Loucy (cell line): ENCODE measurements around the gene SLC9A3.

Source experiments
- H2AFZ ChIP-seq: fragments of 200-600 bp; sonication (generic); 2 replicates; pipeline ENCODE4 v1.6.0; 2016; ENCODE audit warnings: antibody characterized with exemption, mild to moderate bottlenecking, low read length, moderate library complexity
- H3F3A ChIP-seq: fragments of 200-600 bp; 2 replicates; pipeline ENCODE4 v1.6.0; 2016; ENCODE audit warnings: antibody characterized with exemption, low read depth, mild to moderate bottlenecking
- H3K27me3 ChIP-seq: fragments of 200-600 bp; sonication (generic); 2 replicates; pipeline ENCODE4 v1.6.1; 2014; ENCODE audit warnings: low read length, mild to moderate bottlenecking; ENCODE audit not compliant: insufficient read depth, poor library complexity, severe bottlenecking
- H3K36me3 ChIP-seq: fragments of 200-600 bp; sonication (generic); 2 replicates; pipeline ENCODE4 v1.6.1; 2016; ENCODE audit warnings: low read length; ENCODE audit not compliant: insufficient read depth
- H3K4me1 ChIP-seq: fragments of 200-600 bp; sonication (generic); 2 replicates; pipeline ENCODE4 v1.5.1; 2014; ENCODE audit warnings: low read length, mild to moderate bottlenecking; ENCODE audit not compliant: insufficient read depth, poor library complexity, severe bottlenecking
- H3K4me2 ChIP-seq: fragments of 200-600 bp; sonication (generic); 2 replicates; pipeline ENCODE4 v1.6.0; 2014; ENCODE audit warnings: antibody characterized with exemption, low read length, low read depth, mild to moderate bottlenecking; ENCODE audit not compliant: poor library complexity, severe bottlenecking
- H3K4me3 ChIP-seq: fragments of 200-600 bp; sonication (generic); 2 replicates; pipeline ENCODE4 v1.5.1; 2014; ENCODE audit warnings: low read length, mild to moderate bottlenecking, mixed read lengths; ENCODE audit not compliant: poor library complexity, severe bottlenecking
- H3K79me2 ChIP-seq: fragments of 200-600 bp; sonication (generic); 2 replicates; pipeline ENCODE4 v1.6.1; 2014; ENCODE audit warnings: low read length; ENCODE audit not compliant: insufficient read depth
- H3K9ac ChIP-seq: fragments of 200-600 bp; sonication (generic); 2 replicates; pipeline ENCODE4 v1.6.0; 2014; ENCODE audit warnings: mild to moderate bottlenecking, low read depth, low read length, moderate library complexity; ENCODE audit not compliant: poor library complexity, severe bottlenecking
- H3K9me2 ChIP-seq: fragments of 200-600 bp; sonication (generic); replicated peaks from 2 replicates; pipeline ENCODE4 v1.6.1; 2016; ENCODE audit warnings: low read depth, low read length, mixed read lengths
- H3K9me3 ChIP-seq: fragments of 200-600 bp; sonication (generic); 2 replicates; pipeline ENCODE4 v1.6.1; 2014; ENCODE audit warnings: mild to moderate bottlenecking, antibody characterized with exemption, low read length, low read depth; ENCODE audit not compliant: insufficient read depth
- H4K20me1 ChIP-seq: fragments of 200-600 bp; sonication (generic); 2 replicates; pipeline ENCODE4 v1.6.0; 2014; ENCODE audit warnings: antibody characterized with exemption, low read length, mild to moderate bottlenecking; ENCODE audit not compliant: insufficient read depth, poor library complexity, severe bottlenecking
- EZH2phosphoT487 ChIP-seq: fragments of 200-600 bp; IDR thresholded peaks from 2 replicates; pipeline ENCODE4 v1.6.1; 2018; ENCODE audit warnings: antibody characterized with exemption, mild to moderate bottlenecking, moderate library complexity, borderline replicate concordance
- TF ChIP-seq, protein P1 (sequence below): fragments of 200-600 bp; sonication (generic); conservative IDR thresholded peaks from 2 replicates; pipeline ENCODE4 v1.5.1; 2014; ENCODE audit warnings: mild to moderate bottlenecking, antibody characterized with exemption, low read length

SLC9A3 gene

DNA sequence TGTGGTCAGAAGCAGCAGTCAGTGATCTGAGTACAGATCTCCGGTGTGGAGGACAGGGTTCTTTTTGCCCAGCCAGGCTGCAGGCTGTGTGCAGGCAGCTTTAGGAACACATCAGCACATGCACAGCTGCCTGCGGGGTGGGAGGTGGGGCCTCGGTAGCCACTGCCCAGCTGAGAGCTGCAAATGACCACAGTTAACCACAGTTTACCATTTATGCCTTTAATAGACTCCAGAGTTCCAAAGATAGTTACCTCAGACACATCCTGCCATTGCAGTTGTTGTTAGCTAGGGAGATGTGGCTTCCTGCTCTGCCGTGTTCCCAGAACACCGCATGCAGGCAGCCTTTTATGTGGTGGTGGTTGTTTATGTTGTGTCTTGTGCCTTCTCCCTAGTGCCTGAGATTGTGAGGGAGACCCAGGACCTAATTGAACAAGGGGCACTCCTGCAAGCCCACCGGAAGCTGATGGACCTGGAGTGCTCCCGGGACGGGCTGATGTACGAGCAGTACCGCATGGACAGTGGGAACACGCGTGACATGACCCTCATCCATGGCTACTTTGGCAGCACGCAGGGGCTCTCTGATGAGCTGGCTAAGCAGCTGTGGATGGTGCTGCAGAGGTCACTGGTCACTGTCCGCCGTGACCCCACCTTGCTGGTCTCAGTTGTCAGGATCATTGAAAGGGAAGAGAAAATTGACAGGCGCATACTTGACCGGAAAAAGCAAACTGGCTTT lies 71.1 kb downstream of the SLC9A3 start:
- peaks cover 16% of the 10 kb centered on the region; the same call in 1 of the 2 replicates for H3K9me3 ChIP-seq
- no peaks in the 10 kb centered on the region for H3F3A ChIP-seq
- no peaks in the 10 kb centered on the region for H3K27me3 ChIP-seq
- H3K79me2 ChIP-seq = peaks cover 35% of the 10 kb centered on the region; the same call in 1 of the 2 replicates
- no peak overlapping the region for H2AFZ ChIP-seq
- H3K4me3 ChIP-seq = peak overlapping the region; percentile 19
- H3K36me3 ChIP-seq = peaks cover 68% of the 10 kb centered on the region; the same call in 1 of the 2 replicates
- peaks cover 24% of the 10 kb centered on the region for H3K4me1 ChIP-seq
- no peak overlapping the region for H3K9ac ChIP-seq
- TF ChIP-seq EZH2phosphoT487 = no peak
- TF ChIP-seq, protein P1, sequence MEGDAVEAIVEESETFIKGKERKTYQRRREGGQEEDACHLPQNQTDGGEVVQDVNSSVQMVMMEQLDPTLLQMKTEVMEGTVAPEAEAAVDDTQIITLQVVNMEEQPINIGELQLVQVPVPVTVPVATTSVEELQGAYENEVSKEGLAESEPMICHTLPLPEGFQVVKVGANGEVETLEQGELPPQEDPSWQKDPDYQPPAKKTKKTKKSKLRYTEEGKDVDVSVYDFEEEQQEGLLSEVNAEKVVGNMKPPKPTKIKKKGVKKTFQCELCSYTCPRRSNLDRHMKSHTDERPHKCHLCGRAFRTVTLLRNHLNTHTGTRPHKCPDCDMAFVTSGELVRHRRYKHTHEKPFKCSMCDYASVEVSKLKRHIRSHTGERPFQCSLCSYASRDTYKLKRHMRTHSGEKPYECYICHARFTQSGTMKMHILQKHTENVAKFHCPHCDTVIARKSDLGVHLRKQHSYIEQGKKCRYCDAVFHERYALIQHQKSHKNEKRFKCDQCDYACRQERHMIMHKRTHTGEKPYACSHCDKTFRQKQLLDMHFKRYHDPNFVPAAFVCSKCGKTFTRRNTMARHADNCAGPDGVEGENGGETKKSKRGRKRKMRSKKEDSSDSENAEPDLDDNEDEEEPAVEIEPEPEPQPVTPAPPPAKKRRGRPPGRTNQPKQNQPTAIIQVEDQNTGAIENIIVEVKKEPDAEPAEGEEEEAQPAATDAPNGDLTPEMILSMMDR = no peak
- H3K9me2 ChIP-seq = no peaks in the 10 kb centered on the region
- peaks cover 8% of the 10 kb centered on the region for H4K20me1 ChIP-seq
- H3K4me2 ChIP-seq = peak overlapping the region; percentile 56

DNA sequence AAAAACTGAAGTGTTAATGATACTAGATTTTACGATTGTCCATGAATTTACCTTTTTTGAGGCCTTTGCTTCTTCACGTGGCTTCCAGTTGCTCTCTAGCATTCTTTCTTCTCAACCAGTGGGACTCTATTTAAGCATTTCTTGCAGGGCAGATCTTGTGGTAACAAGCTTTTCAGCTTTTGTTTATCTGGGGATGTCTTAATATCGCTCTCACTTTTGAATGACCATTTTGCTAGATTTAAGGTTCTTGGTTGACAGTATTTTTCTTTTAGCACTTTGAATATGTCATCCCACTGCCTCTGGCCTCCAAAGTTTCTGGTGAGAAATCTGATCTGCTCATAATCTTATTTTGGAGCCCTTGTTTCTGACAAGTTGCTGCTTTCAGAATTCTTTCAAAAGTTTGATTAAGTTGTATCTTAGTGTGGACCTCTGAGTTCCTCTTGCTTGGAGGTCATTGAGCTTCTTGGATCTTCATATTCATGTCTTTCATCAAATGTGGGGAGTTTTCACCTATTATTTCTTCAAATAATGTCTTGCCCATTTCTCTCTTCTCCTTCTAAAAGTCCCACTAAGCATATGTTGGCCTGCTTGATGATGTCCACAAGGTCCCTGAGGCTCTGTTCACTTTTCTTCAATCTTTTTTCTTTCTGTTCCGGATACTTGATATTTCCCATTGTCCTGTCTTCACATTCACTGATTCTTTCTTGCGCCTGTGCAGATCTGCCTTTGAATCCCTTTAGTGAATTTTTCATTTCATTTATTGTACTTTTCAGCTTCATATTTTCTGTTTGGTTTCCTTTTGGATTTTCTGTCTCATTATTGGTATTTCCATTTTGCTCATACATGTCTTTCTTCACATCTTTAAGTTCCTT lies 72.4 kb downstream of the SLC9A3 start:
- Histone ChIP-seq H4K20me1 (peaks cover 13% of the 10 kb centered on the region), H3K36me3 (peaks cover 68% of the 10 kb centered on the region; the same call in 1 of the 2 replicates)

DNA sequence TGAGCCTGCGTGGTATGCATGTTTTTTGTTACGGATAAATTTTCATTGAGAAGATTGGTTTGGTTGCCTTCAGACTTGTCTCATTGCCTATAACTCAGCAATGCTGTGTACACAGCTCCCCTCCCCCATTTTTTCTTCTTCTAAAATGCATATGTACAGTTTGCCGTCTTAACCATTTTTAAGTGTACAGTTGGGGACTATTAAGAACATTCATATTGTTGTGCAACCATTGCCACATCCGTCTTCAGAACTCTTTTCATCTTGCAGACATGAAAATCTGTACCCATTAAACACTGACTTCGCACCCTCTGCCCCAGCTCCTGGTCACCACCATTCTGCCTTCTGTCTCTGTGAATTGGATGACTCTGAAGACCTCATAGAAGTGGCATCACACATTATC lies 75.1 kb downstream of the SLC9A3 start:
- Histone ChIP-seq H3K27me3 (no peaks in the 10 kb centered on the region), H3K79me2 (peaks cover 36% of the 10 kb centered on the region), H4K20me1 (peaks cover 9% of the 10 kb centered on the region), H2AFZ (no peak overlapping the region), H3K4me1 (peaks cover 33% of the 10 kb centered on the region), H3K9ac (no peak overlapping the region), H3K36me3 (peaks cover 62% of the 10 kb centered on the region; the same call in 1 of the 2 replicates), H3K4me3 (no peak overlapping the region), H3K4me2 (no peak overlapping the region), H3F3A (no peaks in the 10 kb centered on the region), H3K9me3 (peaks cover 16% of the 10 kb centered on the region; the same call in 1 of the 2 replicates), H3K9me2 (no peaks in the 10 kb centered on the region)
- no peak for TF ChIP-seq EZH2phosphoT487
- TF ChIP-seq, protein P1 = no peak

More for the DNA sequence above, 72.4 kb downstream of the SLC9A3 start:
- H3K9me2 ChIP-seq = no peaks in the 10 kb centered on the region
- H3K79me2 ChIP-seq = peaks cover 45% of the 10 kb centered on the region; the same call in 1 of the 2 replicates
- no peak overlapping the region for H3K4me3 ChIP-seq
- no peak overlapping the region for H3K9ac ChIP-seq
- TF ChIP-seq EZH2phosphoT487 = no peak
- TF ChIP-seq, protein P1 = no peak
- H3K4me1 ChIP-seq = peaks cover 27% of the 10 kb centered on the region
- no peak overlapping the region for H2AFZ ChIP-seq
- H3K4me2 ChIP-seq = no peak overlapping the region
- no peaks in the 10 kb centered on the region for H3K27me3 ChIP-seq
- H3K9me3 ChIP-seq = peaks cover 16% of the 10 kb centered on the region; the same call in 1 of the 2 replicates
- no peaks in the 10 kb centered on the region for H3F3A ChIP-seq
